ENCODE data around the gene GSC2. TPM values are rescaled to one million over a fixed set of nuclear protein-coding genes. Genes with fewer than 3 reads are reported as not detected.

Gene GSC2
- total and polyA plus RNA-seq, 9 of the 15 experiments (the other 6 are each of a cell fraction or from before 2014, with no cell fraction given): not detected

DNA sequence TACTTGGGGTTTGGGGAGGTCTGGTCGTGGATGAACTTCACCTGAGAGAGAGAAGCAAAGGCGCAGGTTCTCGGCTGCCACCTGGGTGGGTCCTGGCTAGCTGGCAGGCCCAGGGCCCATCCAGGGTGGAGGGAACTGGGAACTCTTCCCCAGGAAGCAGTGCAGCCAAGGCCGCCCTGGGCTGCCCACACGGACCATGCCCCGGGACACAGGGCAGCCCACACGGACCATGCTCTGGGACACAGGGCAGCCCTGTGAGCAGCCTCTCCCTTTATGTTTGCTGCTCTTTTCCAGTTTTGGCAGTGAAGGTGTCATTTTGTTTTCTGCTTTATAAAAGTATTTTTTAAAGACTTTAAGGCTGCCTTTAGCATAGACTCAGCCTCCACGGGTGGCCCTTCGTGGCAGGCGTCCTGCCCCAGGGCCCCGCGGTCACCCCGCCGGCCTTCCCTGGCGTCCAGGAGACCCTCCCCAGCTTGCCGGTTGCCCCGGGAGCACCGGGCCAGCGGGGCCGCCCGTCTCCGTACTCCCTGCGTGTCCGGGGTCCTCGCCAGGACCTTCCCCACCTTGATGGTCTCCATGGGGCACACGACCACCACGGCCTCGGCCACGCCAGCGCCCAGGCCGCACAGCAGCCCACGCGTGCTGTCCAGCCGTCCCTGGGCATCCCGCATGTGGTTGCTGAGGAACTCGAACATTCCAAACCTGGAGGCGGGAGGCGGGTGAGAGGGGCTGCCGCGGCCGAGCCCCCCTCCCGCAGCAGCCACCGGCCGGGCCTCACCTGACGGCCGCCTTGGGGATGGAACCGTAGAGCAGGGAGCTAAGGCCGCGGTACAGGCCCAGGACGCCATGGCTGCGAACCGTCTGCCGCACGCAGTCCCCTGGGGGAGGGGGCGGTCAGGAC, 27.3 kb upstream of the GSC2 start (continued):
- TF ChIP-seq ZNF12 (CRISPR knock-in tag; IDR thresholded peaks at IDR 0.05): no peak
- TF ChIP-seq, protein P1, sequence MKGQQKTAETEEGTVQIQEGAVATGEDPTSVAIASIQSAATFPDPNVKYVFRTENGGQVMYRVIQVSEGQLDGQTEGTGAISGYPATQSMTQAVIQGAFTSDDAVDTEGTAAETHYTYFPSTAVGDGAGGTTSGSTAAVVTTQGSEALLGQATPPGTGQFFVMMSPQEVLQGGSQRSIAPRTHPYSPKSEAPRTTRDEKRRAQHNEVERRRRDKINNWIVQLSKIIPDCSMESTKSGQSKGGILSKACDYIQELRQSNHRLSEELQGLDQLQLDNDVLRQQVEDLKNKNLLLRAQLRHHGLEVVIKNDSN (CRISPR knock-in tag; IDR thresholded peaks at IDR 0.05): no peak

DNA sequence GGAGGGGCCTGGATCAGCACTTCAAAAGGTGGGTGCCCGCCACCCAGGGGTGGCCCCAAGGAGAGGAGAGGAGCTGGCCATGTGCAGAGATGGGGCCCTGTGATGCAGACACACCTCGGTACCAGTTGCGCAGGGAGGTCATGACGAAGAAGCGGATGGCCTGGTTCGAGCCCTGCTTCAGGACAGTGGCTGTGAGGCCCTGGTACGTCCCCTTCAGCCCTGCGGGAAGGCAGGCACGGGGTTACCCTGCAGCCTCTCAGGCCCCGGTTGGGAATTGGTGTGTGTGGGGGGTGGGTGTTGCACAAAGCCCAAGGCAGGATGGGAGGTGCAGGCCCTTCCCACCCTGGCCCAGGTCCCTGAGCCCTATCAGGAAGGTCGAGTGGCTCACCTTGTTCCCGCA, 26.6 kb upstream of the GSC2 start:
- H3K9me1 ChIP-seq (ENCODE audit: control insufficient read depth, insufficient read depth, low read length): peaks cover 28% of the 10 kb centered on the region
- intact Hi-C loops (cut with micrococcal nuclease): loop anchor here (5.0 kb wide), 2 partner anchors 139 to 196 kb away; no protein-coding TSS in a partner anchor
- H3K4me1 ChIP-seq (replicated peaks in 1 of 2; ENCODE audit: control insufficient read depth in 2 of 2, insufficient read depth in 2 of 2, low read length in 2 of 2): peaks cover 48 to 96% of the 10 kb centered on the region in 2 experiments
- no peak for FAIRE-seq
- peaks cover 42% of the 10 kb centered on the region for H4K20me1 ChIP-seq (replicated peaks; ENCODE audit: control insufficient read depth, insufficient read depth, low read length)
- 72% methylated on average over 12 of the region's 12 CpGs for WGBS (ENCODE audit: insufficient coverage, low coverage, missing lambda C conversion rate)
- CTCF ChIA-PET (ENCODE audit: low intra/inter-chr PET ratio): no interaction called here
- POLR2A ChIA-PET: interaction anchor here (0.6 to 11.1 kb wide), 7 partner anchors 19 to 282 kb away, joined by 3 to 191 read pairs (median 4); no protein-coding TSS in a partner anchor
- DNase-seq (ENCODE audit: extremely low read depth in 1 of 4, low spot score in 3 of 4): peak in 1 of 4 experiments; percentile 63
- no TSS peak for BruUV-seq (replicated peaks)
- no peak for ATAC-seq
- H3K27me3 ChIP-seq (ENCODE audit: control insufficient read depth in 2 of 2, insufficient read depth in 2 of 2, low read length in 2 of 2): 0 out of 5 replicates have a peak, but pooled peaks cover 0 to 2% of the 10 kb centered on the region in 2 experiments
- H3K4me2 ChIP-seq (ENCODE audit: insufficient read depth, low read length): peak overlapping the region; percentile 90
- no peak overlapping the region for H2AFZ ChIP-seq (ENCODE audit: low read depth, low read length)
- in situ Hi-C loops (cut with MboI): loop anchor here (5.0 kb wide), 1 partner anchor 451 kb away; no protein-coding TSS in a partner anchor
- peak overlapping the region; percentile 80 to 96 for H3K9ac ChIP-seq (ENCODE audit: insufficient read depth in 1 of 2, low read depth in 2 of 2, low read length in 2 of 2)
- peak overlapping the region; percentile 76 for H3K4me3 ChIP-seq
- no peaks in the 10 kb centered on the region for H3K9me3 ChIP-seq (replicated peaks; ENCODE audit: control insufficient read depth, insufficient read depth, low read depth, low read length)
- H3K27ac ChIP-seq (ENCODE audit: extremely low read depth, low read depth, low read length): peak overlapping the region; percentile 85; the same call in 2 of the 3 replicates
- peaks cover 67% of the 10 kb centered on the region for H3K79me2 ChIP-seq (ENCODE audit: control insufficient read depth, insufficient read depth, low read length)
- peaks cover 53% of the 10 kb centered on the region for H3K36me3 ChIP-seq (ENCODE audit: control insufficient read depth, insufficient read depth, low read length)
- TF ChIP-seq FOXA1 (IDR thresholded peaks at IDR 0.05; ENCODE audit: borderline replicate concordance) (no peak), ZNF239 (CRISPR knock-in tag; IDR thresholded peaks at IDR 0.05) (no peak), SOX6 (IDR thresholded peaks at IDR 0.05) (no peak), ZNF165 (CRISPR knock-in tag; IDR thresholded peaks at IDR 0.05; ENCODE audit: borderline replicate concordance) (no peak), RCOR1 (IDR thresholded peaks at IDR 0.05; ENCODE audit: borderline replicate concordance in 1 of 2, low read depth in 2 of 2, low read length in 2 of 2) (no peak; a peak in 1 of 4 replicates), CHAMP1 (IDR thresholded peaks at IDR 0.05) (no peak), DMBX1 (CRISPR knock-in tag; IDR thresholded peaks at IDR 0.05; ENCODE audit: borderline replicate concordance) (0 out of 2 replicates have a peak, but pooled peaks have one; percentile 14)
- TF ChIP-seq, protein P2, sequence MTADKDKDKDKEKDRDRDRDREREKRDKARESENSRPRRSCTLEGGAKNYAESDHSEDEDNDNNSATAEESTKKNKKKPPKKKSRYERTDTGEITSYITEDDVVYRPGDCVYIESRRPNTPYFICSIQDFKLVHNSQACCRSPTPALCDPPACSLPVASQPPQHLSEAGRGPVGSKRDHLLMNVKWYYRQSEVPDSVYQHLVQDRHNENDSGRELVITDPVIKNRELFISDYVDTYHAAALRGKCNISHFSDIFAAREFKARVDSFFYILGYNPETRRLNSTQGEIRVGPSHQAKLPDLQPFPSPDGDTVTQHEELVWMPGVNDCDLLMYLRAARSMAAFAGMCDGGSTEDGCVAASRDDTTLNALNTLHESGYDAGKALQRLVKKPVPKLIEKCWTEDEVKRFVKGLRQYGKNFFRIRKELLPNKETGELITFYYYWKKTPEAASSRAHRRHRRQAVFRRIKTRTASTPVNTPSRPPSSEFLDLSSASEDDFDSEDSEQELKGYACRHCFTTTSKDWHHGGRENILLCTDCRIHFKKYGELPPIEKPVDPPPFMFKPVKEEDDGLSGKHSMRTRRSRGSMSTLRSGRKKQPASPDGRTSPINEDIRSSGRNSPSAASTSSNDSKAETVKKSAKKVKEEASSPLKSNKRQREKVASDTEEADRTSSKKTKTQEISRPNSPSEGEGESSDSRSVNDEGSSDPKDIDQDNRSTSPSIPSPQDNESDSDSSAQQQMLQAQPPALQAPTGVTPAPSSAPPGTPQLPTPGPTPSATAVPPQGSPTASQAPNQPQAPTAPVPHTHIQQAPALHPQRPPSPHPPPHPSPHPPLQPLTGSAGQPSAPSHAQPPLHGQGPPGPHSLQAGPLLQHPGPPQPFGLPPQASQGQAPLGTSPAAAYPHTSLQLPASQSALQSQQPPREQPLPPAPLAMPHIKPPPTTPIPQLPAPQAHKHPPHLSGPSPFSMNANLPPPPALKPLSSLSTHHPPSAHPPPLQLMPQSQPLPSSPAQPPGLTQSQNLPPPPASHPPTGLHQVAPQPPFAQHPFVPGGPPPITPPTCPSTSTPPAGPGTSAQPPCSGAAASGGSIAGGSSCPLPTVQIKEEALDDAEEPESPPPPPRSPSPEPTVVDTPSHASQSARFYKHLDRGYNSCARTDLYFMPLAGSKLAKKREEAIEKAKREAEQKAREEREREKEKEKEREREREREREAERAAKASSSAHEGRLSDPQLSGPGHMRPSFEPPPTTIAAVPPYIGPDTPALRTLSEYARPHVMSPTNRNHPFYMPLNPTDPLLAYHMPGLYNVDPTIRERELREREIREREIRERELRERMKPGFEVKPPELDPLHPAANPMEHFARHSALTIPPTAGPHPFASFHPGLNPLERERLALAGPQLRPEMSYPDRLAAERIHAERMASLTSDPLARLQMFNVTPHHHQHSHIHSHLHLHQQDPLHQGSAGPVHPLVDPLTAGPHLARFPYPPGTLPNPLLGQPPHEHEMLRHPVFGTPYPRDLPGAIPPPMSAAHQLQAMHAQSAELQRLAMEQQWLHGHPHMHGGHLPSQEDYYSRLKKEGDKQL (CRISPR knock-in tag; IDR thresholded peaks at IDR 0.05; ENCODE audit: borderline replicate concordance): no peak

Measured in K562 (cell line).